ENCODE results near the gene GALNT17.

DNA sequence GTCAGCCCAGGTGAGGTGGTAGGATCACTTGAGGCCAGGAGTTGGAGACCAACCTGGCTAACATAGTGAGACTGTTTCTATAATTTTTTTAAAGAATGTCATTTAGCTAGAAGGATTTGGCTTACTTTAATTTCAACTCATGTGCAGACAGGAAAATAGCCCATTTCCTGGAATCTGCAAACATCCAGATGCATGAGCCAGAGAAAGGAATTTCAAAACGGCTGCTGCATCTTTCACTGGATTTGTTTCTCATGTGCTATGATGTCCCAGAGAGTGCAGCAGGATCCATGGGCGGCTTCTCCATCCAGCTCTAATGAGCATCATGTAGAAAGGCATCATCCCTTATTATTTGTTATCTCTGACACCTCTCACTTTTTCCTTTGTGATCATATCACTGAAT is 149.3 kb downstream of the GALNT17 start:
- TF ChIP-seq, protein P1, sequence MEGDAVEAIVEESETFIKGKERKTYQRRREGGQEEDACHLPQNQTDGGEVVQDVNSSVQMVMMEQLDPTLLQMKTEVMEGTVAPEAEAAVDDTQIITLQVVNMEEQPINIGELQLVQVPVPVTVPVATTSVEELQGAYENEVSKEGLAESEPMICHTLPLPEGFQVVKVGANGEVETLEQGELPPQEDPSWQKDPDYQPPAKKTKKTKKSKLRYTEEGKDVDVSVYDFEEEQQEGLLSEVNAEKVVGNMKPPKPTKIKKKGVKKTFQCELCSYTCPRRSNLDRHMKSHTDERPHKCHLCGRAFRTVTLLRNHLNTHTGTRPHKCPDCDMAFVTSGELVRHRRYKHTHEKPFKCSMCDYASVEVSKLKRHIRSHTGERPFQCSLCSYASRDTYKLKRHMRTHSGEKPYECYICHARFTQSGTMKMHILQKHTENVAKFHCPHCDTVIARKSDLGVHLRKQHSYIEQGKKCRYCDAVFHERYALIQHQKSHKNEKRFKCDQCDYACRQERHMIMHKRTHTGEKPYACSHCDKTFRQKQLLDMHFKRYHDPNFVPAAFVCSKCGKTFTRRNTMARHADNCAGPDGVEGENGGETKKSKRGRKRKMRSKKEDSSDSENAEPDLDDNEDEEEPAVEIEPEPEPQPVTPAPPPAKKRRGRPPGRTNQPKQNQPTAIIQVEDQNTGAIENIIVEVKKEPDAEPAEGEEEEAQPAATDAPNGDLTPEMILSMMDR (IDR thresholded peaks at IDR 0.05): no peak
- TF ChIP-seq POLR2AphosphoS5 (IDR thresholded peaks at IDR 0.05): no peak
- no peak for TF ChIP-seq POLR2A (IDR thresholded peaks at IDR 0.05)

Data from breast epithelium (tissue), 3 donors.